Endodermal cell (in vitro differentiated cells): ENCODE measurements around the gene LRRC7. TPM values are rescaled to one million over a fixed set of nuclear protein-coding genes. Genes with fewer than 3 reads are reported as not detected.

Experiments
- DNase-seq: peaks from one replicate; pipeline ENCODE4 v3.0.0-alpha.2; 2017
- H3K27ac ChIP-seq: 2 replicates; pipeline ENCODE4 v1.5.1; 2013; ENCODE audit warnings: mild to moderate bottlenecking, low read depth, low read length, moderate library complexity
- H3K27me3 ChIP-seq: 2 replicates; pipeline ENCODE4 v1.6.1; 2013; ENCODE audit warnings: mild to moderate bottlenecking, low read length, moderate library complexity; ENCODE audit not compliant: insufficient read depth, control insufficient read depth, poor library complexity, severe bottlenecking
- H3K36me3 ChIP-seq: 2 replicates; pipeline ENCODE4 v1.7.0; 2013; ENCODE audit warnings: mild to moderate bottlenecking, low read length, moderate library complexity; ENCODE audit not compliant: control insufficient read depth, insufficient read depth
- H3K4me1 ChIP-seq: one replicate; pipeline ENCODE4 v1.7.0; 2013; ENCODE audit warnings: low read length; ENCODE audit not compliant: control insufficient read depth, insufficient read depth
- H3K4me3 ChIP-seq: 2 replicates; pipeline ENCODE4 v1.5.1; 2013; ENCODE audit warnings: mild to moderate bottlenecking, low read length, moderate library complexity
- H3K9ac ChIP-seq: 2 replicates; pipeline ENCODE4 v1.6.1; 2013; ENCODE audit warnings: mild to moderate bottlenecking, low read length, moderate library complexity; ENCODE audit not compliant: poor library complexity, severe bottlenecking; ENCODE audit errors: extremely low read depth
- H3K9me3 ChIP-seq: 2 replicates; pipeline ENCODE4 v1.6.1; 2013; ENCODE audit warnings: mild to moderate bottlenecking, low read length, moderate library complexity; ENCODE audit not compliant: control insufficient read depth
- H3K27ac Mint-ChIP-seq: 2 replicates; pipeline ENCODE4 v1.8.0; 2020; ENCODE audit warnings: mixed read lengths
- H3K27me3 Mint-ChIP-seq: 2 replicates; pipeline ENCODE4 v1.8.0; 2021; ENCODE audit warnings: mild to moderate bottlenecking, mixed read lengths; ENCODE audit not compliant: insufficient read depth
- H3K36me3 Mint-ChIP-seq: 2 replicates; pipeline ENCODE4 v1.8.0; 2020; ENCODE audit warnings: low read depth, mixed read lengths
- H3K4me1 Mint-ChIP-seq: 2 replicates; pipeline ENCODE4 v1.8.0; 2020; ENCODE audit warnings: mixed read lengths
- H3K4me3 Mint-ChIP-seq: 2 replicates; pipeline ENCODE4 v1.8.0; 2020; ENCODE audit warnings: mild to moderate bottlenecking, moderate library complexity, mixed read lengths
- H3K9me3 Mint-ChIP-seq: 2 replicates; pipeline ENCODE4 v1.8.0; 2020; ENCODE audit warnings: mild to moderate bottlenecking, mixed read lengths
- CTCF ChIP-seq: fragments of 200-600 bp; sonication (generic); conservative IDR thresholded peaks from 2 replicates; pipeline ENCODE4 v1.5.0; 2021; ENCODE audit warnings: antibody characterized with exemption, mild to moderate bottlenecking
- WGBS, 2 experiments: methylation state at CpG; one replicate each; pipeline versions ENCODE4 v1.1.5 to v1.1.7; 2013; ENCODE audit warnings: missing lambda C conversion rate in 2 of 2, mixed read lengths in 1 of 2; ENCODE audit not compliant: insufficient coverage in 1 of 2, insufficient read length in 1 of 2; 5-methylcytosine and 5-hydroxymethylcytosine counted together
- total RNA-seq, 2 donors: library from RNA; stranded (reverse); fragmentation: NEBNext Ultra II Directional in 1 of 2; extraction: Animal tissue kit (Norgen Biotek cat#: 25700) in 1 of 2; gene quantifications; 2 replicates in 1 of 2; 3 replicates in 1 of 2; pipeline ENCODE4 v1.2.1, GENCODE V29; 2021

Gene LRRC7
- total RNA-seq, 2 donors from 2014 or later = 1.4 to 2.2 TPM

- no peak for DNase-seq
- H3K4me1 ChIP-seq = no peaks in the 10 kb centered on the region
- Mint-ChIP-seq H3K27me3 (no peaks in the 10 kb centered on the region), H3K4me3 (no peak overlapping the region), H3K4me1 (no peaks in the 10 kb centered on the region), H3K27ac (no peak overlapping the region), H3K36me3 (no peaks in the 10 kb centered on the region), H3K9me3 (no peaks in the 10 kb centered on the region)
- 86 to 98% methylated on average over 2 of the region's 2 CpGs for WGBS, 2 experiments
- no peak overlapping the region for H3K4me3 ChIP-seq
- H3K27ac ChIP-seq = no peak overlapping the region
- H3K36me3 ChIP-seq = no peaks in the 10 kb centered on the region
- no peak overlapping the region for H3K9ac ChIP-seq
- no peaks in the 10 kb centered on the region for H3K27me3 ChIP-seq
- no peak for TF ChIP-seq CTCF
- no peaks in the 10 kb centered on the region for H3K9me3 ChIP-seq
Measured at GRCh38 chr1:69814926-69815325, 247.2 kb downstream of the LRRC7 start.

DNA sequence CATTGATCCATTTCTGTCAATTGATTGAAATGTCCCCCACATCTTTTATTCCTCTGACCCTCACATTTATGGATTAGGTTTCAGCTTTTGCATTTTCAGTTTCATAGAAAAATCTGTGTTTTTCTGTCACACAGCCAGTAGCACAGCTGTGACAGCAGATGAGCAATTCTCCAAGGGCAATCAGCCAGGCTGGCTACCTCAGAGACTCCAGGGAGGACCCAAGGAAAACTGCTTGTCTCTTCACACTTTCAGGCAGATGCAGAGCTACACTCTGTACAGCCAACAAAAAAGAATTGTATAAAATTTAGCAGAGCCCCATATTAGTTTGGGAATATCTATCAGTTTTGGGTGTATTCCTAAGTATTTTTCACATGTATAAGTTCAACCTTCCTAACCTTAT is 257.2 kb downstream of the LRRC7 start:
- Mint-ChIP-seq H3K27ac (no peak overlapping the region), H3K27me3 (no peaks in the 10 kb centered on the region), H3K4me1 (no peaks in the 10 kb centered on the region), H3K36me3 (no peaks in the 10 kb centered on the region), H3K4me3 (no peak overlapping the region), H3K9me3 (no peaks in the 10 kb centered on the region)
- H3K36me3 ChIP-seq = no peaks in the 10 kb centered on the region
- TF ChIP-seq CTCF = no peak
- no peak overlapping the region for H3K9ac ChIP-seq
- H3K4me3 ChIP-seq = no peak overlapping the region
- H3K27me3 ChIP-seq = no peaks in the 10 kb centered on the region
- H3K9me3 ChIP-seq = no peaks in the 10 kb centered on the region
- H3K4me1 ChIP-seq = no peaks in the 10 kb centered on the region
- H3K27ac ChIP-seq = no peak overlapping the region
- DNase-seq = no peak

GRCh38 chr1:69827732-69828131 is 260.0 kb downstream of the LRRC7 start:
- Mint-ChIP-seq H3K4me3 (no peak overlapping the region), H3K27ac (no peak overlapping the region), H3K36me3 (no peaks in the 10 kb centered on the region), H3K27me3 (no peaks in the 10 kb centered on the region), H3K4me1 (no peaks in the 10 kb centered on the region), H3K9me3 (no peaks in the 10 kb centered on the region)
- H3K27ac ChIP-seq = no peak overlapping the region
- H3K27me3 ChIP-seq = no peaks in the 10 kb centered on the region
- no peaks in the 10 kb centered on the region for H3K4me1 ChIP-seq
- H3K36me3 ChIP-seq = no peaks in the 10 kb centered on the region
- no peak overlapping the region for H3K9ac ChIP-seq
- WGBS, 2 experiments = 97% methylated on average over 2 of the region's 2 CpGs; no CpG with 5 or more reads in 1 of the 2 experiments
- no peak for TF ChIP-seq CTCF
- H3K9me3 ChIP-seq = no peaks in the 10 kb centered on the region
- no peak for DNase-seq
- H3K4me3 ChIP-seq = no peak overlapping the region
